Globus pallidus (tissue), 1 donor: ENCODE data around the gene KLK5.
"Not testable (repeated sequence)": the region's sequence is repeated elsewhere in the genome, so short reads cannot be mapped to it uniquely, and the experiment has no call there.

ENCODE experiments used
- DNase-seq: peaks from one replicate; pipeline ENCODE4 v3.0.0-alpha.2; 2015; ENCODE audit warnings: low spot score

KLK5 gene

GRCh38 chr19:50921426-50922316 is 31.2 kb downstream of the KLK5 start:
- no peak for DNase-seq

- DNase-seq: no peak
Measured at GRCh38 chr19:50916069-50916468, 36.8 kb downstream of the KLK5 start.

- no peak for DNase-seq
Measured at GRCh38 chr19:50912727-50913716, 39.8 kb downstream of the KLK5 start.

GRCh38 chr19:50912102-50912599 is 40.7 kb downstream of the KLK5 start:
- DNase-seq: no peak

- no peak for DNase-seq
Measured at GRCh38 chr19:50911206-50912101, 41.4 kb downstream of the KLK5 start, which contains the start of gene KLK4. TSS of gene KLK4 (minus strand) at chr19:50911395. CDS start at chr19:50910738, 657 bp downstream.

GRCh38 chr19:50910722-50911121 is 42.1 kb downstream of the KLK5 start:
- DNase-seq: no peak

GRCh38 chr19:50909240-50910070 is 43.4 kb downstream of the KLK5 start:
- DNase-seq: no peak

- DNase-seq: no peak
Measured at GRCh38 chr19:50908336-50908735, 44.5 kb downstream of the KLK5 start.

- no peak for DNase-seq
Measured at GRCh38 chr19:50906217-50906616, 46.6 kb downstream of the KLK5 start.

- no peak for DNase-seq
Measured at GRCh38 chr19:50902640-50903039, 50.2 kb downstream of the KLK5 start.

- DNase-seq: no peak
Measured at GRCh38 chr19:50899569-50899968, 53.3 kb downstream of the KLK5 start.

GRCh38 chr19:50898018-50898417 is 54.8 kb downstream of the KLK5 start:
- no peak for DNase-seq

- no peak for DNase-seq
Measured at GRCh38 chr19:50897612-50898011, 55.2 kb downstream of the KLK5 start.

- no peak for DNase-seq
Measured at GRCh38 chr19:50897191-50897607, 55.6 kb downstream of the KLK5 start.

- DNase-seq: no peak
Measured at GRCh38 chr19:50896591-50897190, 56.1 kb downstream of the KLK5 start.

- not testable (repeated sequence) for DNase-seq
Measured at GRCh38 chr19:50896089-50896590, 56.7 kb downstream of the KLK5 start.

GRCh38 chr19:50894478-50895356 is 58.1 kb downstream of the KLK5 start:
- no peak for DNase-seq
